ENCODE measurements around the gene VEGFC. TPM values are rescaled to one million over a fixed set of nuclear protein-coding genes. Genes with fewer than 3 reads are reported as not detected.

The VEGFC gene
- total RNA-seq, 1 experiment from 2014 or later, result 15.7 TPM

DNA sequence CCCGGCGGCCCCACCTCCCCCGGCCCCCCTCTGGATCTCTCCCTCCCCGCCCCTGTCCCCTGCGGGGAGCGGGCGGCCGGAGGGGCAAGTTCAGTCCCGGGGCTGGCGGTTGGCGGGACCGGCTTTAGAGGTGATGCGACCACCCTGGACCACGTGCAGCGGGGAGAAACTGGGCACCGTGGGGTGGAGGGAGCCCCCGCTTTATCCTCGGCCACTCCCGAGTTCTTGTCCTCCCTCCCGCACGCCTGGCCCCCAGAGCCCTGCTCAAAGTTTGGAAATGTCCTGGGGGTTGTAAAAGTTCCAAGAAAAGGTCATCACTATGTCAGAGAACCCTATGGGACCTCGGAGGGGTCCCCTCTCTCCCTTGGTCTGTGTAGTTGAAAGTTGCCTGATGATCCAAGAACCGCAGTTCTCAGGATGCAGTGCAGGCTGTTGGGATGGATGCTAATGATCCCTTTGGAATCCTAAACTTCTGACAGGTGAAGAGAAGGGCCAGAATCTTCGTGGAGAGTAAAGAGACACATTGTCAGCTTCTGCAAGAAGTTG, 411 bp upstream of the VEGFC start:
- Histone ChIP-seq H3K27ac (ENCODE audit: low read length) (peak overlapping the region; percentile 80), H3K4me3 (ENCODE audit: low read depth in 2 of 2, low read length in 2 of 2) (peak overlapping the region; percentile 48 to 63), H3K36me3 (ENCODE audit: control insufficient read depth, insufficient read depth, low read length) (no peaks in the 10 kb centered on the region), H3K9me3 (ENCODE audit: control insufficient read depth, insufficient read depth, low read depth, low read length) (no peaks in the 10 kb centered on the region), H3K4me1 (ENCODE audit: control insufficient read depth, insufficient read depth, low read length) (peaks cover 13% of the 10 kb centered on the region; the same call in 1 of the 2 replicates), H3K27me3 (ENCODE audit: control insufficient read depth, insufficient read depth, low read length) (no peaks in the 10 kb centered on the region)
- TF ChIP-seq, protein P1, sequence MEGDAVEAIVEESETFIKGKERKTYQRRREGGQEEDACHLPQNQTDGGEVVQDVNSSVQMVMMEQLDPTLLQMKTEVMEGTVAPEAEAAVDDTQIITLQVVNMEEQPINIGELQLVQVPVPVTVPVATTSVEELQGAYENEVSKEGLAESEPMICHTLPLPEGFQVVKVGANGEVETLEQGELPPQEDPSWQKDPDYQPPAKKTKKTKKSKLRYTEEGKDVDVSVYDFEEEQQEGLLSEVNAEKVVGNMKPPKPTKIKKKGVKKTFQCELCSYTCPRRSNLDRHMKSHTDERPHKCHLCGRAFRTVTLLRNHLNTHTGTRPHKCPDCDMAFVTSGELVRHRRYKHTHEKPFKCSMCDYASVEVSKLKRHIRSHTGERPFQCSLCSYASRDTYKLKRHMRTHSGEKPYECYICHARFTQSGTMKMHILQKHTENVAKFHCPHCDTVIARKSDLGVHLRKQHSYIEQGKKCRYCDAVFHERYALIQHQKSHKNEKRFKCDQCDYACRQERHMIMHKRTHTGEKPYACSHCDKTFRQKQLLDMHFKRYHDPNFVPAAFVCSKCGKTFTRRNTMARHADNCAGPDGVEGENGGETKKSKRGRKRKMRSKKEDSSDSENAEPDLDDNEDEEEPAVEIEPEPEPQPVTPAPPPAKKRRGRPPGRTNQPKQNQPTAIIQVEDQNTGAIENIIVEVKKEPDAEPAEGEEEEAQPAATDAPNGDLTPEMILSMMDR (IDR thresholded peaks at IDR 0.05), result no peak
- TF ChIP-seq, protein P2, sequence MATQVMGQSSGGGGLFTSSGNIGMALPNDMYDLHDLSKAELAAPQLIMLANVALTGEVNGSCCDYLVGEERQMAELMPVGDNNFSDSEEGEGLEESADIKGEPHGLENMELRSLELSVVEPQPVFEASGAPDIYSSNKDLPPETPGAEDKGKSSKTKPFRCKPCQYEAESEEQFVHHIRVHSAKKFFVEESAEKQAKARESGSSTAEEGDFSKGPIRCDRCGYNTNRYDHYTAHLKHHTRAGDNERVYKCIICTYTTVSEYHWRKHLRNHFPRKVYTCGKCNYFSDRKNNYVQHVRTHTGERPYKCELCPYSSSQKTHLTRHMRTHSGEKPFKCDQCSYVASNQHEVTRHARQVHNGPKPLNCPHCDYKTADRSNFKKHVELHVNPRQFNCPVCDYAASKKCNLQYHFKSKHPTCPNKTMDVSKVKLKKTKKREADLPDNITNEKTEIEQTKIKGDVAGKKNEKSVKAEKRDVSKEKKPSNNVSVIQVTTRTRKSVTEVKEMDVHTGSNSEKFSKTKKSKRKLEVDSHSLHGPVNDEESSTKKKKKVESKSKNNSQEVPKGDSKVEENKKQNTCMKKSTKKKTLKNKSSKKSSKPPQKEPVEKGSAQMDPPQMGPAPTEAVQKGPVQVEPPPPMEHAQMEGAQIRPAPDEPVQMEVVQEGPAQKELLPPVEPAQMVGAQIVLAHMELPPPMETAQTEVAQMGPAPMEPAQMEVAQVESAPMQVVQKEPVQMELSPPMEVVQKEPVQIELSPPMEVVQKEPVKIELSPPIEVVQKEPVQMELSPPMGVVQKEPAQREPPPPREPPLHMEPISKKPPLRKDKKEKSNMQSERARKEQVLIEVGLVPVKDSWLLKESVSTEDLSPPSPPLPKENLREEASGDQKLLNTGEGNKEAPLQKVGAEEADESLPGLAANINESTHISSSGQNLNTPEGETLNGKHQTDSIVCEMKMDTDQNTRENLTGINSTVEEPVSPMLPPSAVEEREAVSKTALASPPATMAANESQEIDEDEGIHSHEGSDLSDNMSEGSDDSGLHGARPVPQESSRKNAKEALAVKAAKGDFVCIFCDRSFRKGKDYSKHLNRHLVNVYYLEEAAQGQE (IDR thresholded peaks at IDR 0.05; ENCODE audit: insufficient read depth in 1 of 2, low read depth in 2 of 2, low read length in 1 of 2), result no peak
- TF ChIP-seq SIN3A (IDR thresholded peaks at IDR 0.05; ENCODE audit: borderline replicate concordance, insufficient read depth, low read depth, low read length), result no peak
- no peak for TF ChIP-seq TCF7L2 (IDR thresholded peaks at IDR 0.05; ENCODE audit: low read depth, low read length)
- no peak for TF ChIP-seq POLR2AphosphoS5 (IDR thresholded peaks at IDR 0.05; ENCODE audit: low read depth, low read length)
- no TSS peak for BruUV-seq (replicated peaks)
- intact Hi-C loops (cut with micrococcal nuclease; ENCODE audit: unreplicated experiment), result loop anchor here (5.0 kb wide), 2 partner anchors 89 to 109 kb away; no protein-coding TSS in a partner anchor
- POLR2A ChIA-PET, result no interaction called here
- DNase-seq (ENCODE audit: low read depth, low spot score) (no peak), ATAC-seq (0 out of 2 replicates have a peak, but pooled peaks have one; percentile 9)
- CTCF ChIA-PET, result no interaction called here
- in situ Hi-C loops (cut with HindIII; ENCODE audit: low pct_unique_long_range_greater_than_20kb, low sequenced_read_pairs), result no loop called here

DNA sequence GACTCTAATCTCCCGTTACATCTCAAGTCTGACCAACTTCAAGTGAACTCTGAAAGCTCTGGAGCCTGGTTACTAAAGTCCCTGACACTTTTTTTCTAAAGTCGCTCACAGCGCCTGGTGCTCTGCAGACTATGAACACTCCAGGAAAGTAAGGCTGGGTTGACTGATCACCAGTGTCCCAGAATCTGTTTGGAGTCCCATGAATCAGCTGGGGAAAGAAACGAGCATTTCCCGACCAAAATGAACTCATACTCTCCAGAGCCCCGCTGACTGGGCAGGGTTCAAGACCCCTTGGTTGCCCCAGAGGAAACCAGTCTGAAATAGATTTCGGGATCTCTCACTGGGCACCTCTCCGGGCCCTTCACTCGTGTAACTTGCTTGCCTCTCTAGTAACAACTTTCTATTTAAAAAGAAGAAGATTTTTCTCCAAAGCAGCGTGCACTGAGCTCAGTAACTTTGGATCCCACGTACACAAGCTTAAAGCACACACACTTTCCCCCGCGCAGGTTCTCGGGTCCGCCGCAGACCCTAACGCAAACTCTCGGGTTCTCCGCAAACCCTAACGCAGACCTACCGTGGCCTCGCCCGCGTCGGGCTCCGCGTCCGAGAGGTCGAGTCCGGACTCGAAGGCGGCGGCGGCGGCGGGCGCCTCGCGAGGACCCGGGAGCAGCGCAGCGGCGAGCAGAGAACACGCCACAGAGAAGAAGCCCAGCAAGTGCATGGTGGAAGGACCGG, 964 bp downstream of the VEGFC start:
- CTCF ChIA-PET, result interaction anchor here (1.6 kb wide), 1 partner anchor 256 kb away, joined by 3 read pairs; no protein-coding TSS in a partner anchor
- Histone ChIP-seq H3K36me3 (ENCODE audit: control insufficient read depth, insufficient read depth, low read length) (no peaks in the 10 kb centered on the region), H3K27me3 (ENCODE audit: control insufficient read depth, insufficient read depth, low read length) (no peaks in the 10 kb centered on the region), H3K4me3 (ENCODE audit: low read depth in 2 of 2, low read length in 2 of 2) (peak overlapping the region; percentile 63 to 95), H3K27ac (ENCODE audit: low read length) (peak overlapping the region; percentile 92), H3K4me1 (ENCODE audit: control insufficient read depth, insufficient read depth, low read length) (peaks cover 21% of the 10 kb centered on the region), H3K9me3 (ENCODE audit: control insufficient read depth, insufficient read depth, low read depth, low read length) (no peaks in the 10 kb centered on the region)
- BruUV-seq (replicated peaks), result TSS peak; percentile 56
- no peak for TF ChIP-seq POLR2AphosphoS5 (IDR thresholded peaks at IDR 0.05; ENCODE audit: low read depth, low read length)
- no peak for TF ChIP-seq SIN3A (IDR thresholded peaks at IDR 0.05; ENCODE audit: borderline replicate concordance, insufficient read depth, low read depth, low read length)
- TF ChIP-seq, protein P1 (IDR thresholded peaks at IDR 0.05), result no peak
- TF ChIP-seq, protein P2 (IDR thresholded peaks at IDR 0.05; ENCODE audit: insufficient read depth in 1 of 2, low read depth in 2 of 2, low read length in 1 of 2), result no peak
- no peak for TF ChIP-seq TCF7L2 (IDR thresholded peaks at IDR 0.05; ENCODE audit: low read depth, low read length)
- ATAC-seq (peak; percentile 6), DNase-seq (ENCODE audit: low read depth, low spot score) (no peak)
- in situ Hi-C loops (cut with HindIII; ENCODE audit: low pct_unique_long_range_greater_than_20kb, low sequenced_read_pairs), result no loop called here
- POLR2A ChIA-PET, result interaction anchor here (0.7 kb wide), 1 partner anchor 29 kb away, joined by 6 read pairs; no protein-coding TSS in a partner anchor
- intact Hi-C loops (cut with micrococcal nuclease; ENCODE audit: unreplicated experiment), result loop anchor here (2.0 to 5.0 kb wide), 3 partner anchors 91 to 255 kb away; no protein-coding TSS in a partner anchor
